Left colon (tissue), 2 donors: ENCODE measurements around the gene UXS1. TPM values are rescaled to one million over a fixed set of nuclear protein-coding genes. Genes with fewer than 3 reads are reported as not detected.
"Not testable (repeated sequence)": the region's sequence is repeated elsewhere in the genome, so short reads cannot be mapped to it uniquely, and the experiment has no call there.

Source experiments
- ATAC-seq: fragments of 200-7000 bp; cut with Tn5 transposase; one replicate; pipeline ENCODE4 v1.9.1; 2020; ENCODE audit warnings: mild to moderate bottlenecking, moderate library complexity
- DNase-seq, 2 donors: peaks; one replicate each; pipeline ENCODE4 v3.0.0-alpha.2; 2020
- intact Hi-C, 2 donors: fragments of 100-400 bp; cut with DNase I in 1 of 2; cut with micrococcal nuclease in 1 of 2; formaldehyde crosslinking; loops; one replicate each; pipeline versions ENCODE4 v1.11.2 to v1.14.0; 2022; cut with DNase I, micrococcal nuclease
- total RNA-seq, 2 donors: library from RNA; stranded (reverse); fragmentation: NEBNext Ultra II Directional; extraction: Animal tissue kit (Norgen Biotek cat#: 25700); gene quantifications; one replicate each; pipeline ENCODE4 v1.2.1, GENCODE V29; 2021
- donor health status: DM: no; HTN: no; CAD: no.
- donor health status: DM: yes; HTN: yes; CAD: no.

The UXS1 gene
- total RNA-seq, 2 donors from 2014 or later: 32.2 to 35.5 TPM

DNA sequence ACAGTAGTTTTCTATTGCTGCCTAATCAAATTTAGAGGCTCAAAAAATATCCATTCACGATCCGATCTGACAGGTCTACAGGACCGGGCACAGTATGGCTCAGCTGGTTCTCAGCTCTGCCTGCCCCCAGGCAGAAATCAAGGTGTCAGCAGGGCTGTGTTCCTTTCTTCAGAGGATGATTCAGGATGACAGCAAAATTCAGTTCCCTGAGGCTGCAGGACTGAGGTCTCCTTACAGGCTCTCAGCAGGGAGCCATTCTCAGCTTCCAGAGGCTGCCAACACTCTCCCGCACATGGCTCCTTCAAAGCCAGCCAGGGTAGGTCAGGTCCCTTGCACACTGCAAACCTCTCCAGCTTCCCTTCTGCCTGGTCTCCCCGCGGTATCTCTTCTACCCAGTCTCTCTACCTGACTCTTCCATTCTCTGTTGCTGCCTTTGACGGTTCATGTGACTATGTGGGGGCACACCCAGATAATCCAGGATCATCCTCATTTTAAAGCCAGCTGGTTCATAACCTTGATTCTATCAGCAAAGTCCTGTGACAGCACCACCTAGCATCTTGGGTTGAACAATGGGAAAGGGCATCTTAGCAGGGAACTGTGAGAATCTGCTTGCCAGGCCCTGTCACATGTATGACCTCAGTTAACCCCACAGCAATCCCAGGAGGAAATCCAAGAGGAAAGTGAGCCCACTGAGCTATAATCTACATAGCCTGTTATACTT, 50.4 kb downstream of the UXS1 start:
- DNase-seq (no peak), ATAC-seq (no peak)
- intact Hi-C loops: no loop called here

- intact Hi-C loops: no loop called here
- DNase-seq (no peak), ATAC-seq (no peak)
These were observed 51.4 kb downstream of the UXS1 start for GRCh38 chr2:106142683-106143082.

DNA sequence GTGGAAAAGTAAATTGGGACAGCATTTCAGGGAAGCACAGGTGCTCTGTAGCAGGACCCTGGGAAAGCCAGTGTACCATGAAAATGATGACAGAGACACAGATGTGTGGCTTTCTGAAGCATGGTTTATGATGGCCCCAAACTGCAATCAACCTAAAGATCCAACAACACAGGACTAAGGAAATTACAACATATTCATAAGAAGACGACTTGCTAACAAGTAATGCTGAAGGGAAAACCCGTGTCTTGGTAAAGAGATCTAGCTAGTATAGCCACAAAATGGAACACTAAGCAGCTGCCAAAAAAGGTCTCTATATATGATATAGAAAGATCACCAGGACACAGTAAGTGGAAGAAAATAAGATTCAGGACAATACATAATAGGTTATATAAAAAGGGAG, 53.2 kb downstream of the UXS1 start:
- no peak for DNase-seq
- intact Hi-C loops: no loop called here
- no peak for ATAC-seq

GRCh38 chr2:106140113-106140512, 54.0 kb downstream of the UXS1 start:
- no peak for DNase-seq
- ATAC-seq: no peak
- intact Hi-C loops: no loop called here

- ATAC-seq: peak; percentile 94
- no peak for DNase-seq
- intact Hi-C loops: no loop called here
These were observed 54.7 kb downstream of the UXS1 start for GRCh38 chr2:106139238-106139935.

DNA sequence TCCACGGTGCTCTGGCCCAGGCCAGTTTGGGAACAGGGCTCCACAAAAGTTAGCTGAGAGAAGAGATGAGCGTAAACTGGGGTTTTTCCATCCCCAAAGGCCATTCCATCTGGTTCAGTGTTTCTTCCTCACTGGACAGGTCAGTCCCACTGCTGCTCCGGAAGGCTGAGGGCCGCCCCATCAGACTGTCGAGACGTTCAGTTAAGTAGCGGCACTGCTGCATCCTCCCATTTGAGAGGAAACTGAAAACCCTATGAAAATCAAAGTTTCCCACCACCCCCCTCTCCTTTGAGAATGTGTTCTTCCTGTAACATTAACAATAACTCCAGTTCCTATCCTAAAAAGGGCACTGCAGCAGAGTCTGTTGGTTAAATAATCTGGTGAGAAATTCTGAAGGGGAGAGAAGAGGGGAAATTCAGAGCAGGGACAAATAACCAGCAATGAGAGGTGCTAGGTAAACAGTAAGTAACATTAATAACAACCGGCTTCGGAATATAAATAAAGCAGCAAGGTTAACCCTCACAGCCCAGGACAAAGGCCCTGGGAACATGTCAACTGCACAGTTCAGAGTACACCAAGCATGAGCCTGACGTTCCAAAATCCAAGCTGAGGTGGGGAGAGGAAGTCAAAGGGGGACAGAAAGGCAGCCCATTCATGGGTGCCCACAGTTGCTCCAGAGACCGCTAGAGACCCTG, 55.4 kb downstream of the UXS1 start:
- intact Hi-C loops: no loop called here
- no peak for DNase-seq
- peak; percentile 74 for ATAC-seq

- ATAC-seq: no peak
- no peak for DNase-seq
- intact Hi-C loops: no loop called here
These were observed 56.2 kb downstream of the UXS1 start for GRCh38 chr2:106137731-106138521.

DNA sequence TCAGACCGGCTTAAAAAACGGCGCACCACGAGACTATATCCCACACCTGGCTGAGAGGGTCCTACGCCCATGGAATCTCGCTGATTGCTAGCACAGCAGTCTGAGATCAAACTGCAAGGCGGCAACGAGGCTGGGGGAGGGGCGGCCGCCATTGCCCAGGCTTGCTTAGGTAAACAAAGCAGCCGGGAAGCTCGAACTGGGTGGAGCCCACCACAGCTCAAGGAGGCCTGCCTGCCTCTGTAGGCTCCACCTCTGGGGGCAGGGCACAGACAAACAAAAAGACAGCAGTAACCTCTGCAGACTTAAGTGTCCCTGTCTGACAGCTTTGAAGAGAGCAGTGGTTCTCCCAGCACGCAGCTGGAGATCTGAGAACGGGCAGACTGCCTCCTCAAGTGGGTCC, 62.9 kb downstream of the UXS1 start:
- intact Hi-C loops, ATAC-seq, DNase-seq: not testable (repeated sequence)

GRCh38 chr2:106130251-106130998, 63.7 kb downstream of the UXS1 start:
- ATAC-seq (peak; percentile 60), DNase-seq (peak in 1 of 2 donors; percentile 34)
- intact Hi-C loops: no loop called here

DNA sequence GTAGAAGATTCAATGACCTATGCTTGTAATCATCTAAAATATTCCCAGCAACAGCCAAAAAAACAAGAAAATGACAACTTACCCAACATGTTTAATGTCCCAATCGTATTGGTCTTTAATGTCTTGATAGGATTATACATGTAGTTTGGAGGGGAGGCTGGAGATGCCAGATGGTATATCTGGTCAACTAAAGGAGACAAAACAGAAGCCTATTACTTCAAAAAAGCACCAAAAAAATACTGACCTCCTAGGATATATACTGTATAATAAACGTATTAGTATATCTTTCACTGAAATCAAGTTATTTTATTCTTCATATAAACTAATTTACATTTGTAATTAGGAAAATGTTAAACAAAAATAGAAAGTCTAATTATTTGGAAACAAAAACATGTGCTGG, 64.5 kb downstream of the UXS1 start:
- DNase-seq (no peak), ATAC-seq (no peak)
- intact Hi-C loops: no loop called here

DNA sequence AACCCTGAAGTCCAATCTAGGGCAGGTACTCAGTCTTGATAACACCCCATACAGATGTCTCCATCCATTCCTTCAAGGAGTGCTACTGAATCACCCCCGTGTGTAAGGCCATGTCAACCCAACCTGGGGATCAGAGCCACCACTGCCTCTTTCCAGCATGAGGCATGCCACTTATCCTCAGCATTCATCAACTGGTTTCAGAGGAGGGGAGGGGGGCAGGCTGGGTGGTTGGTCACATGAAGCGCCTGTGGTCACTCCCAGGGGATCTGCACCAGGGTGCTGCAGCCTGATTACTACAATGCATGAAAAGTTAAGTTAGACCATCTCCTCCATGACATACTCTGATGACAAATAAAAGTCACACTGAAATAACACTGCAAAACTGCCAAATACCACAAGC, 65.0 kb downstream of the UXS1 start:
- no peak for DNase-seq
- intact Hi-C loops: no loop called here
- no peak for ATAC-seq

- intact Hi-C loops: no loop called here
- DNase-seq (no peak), ATAC-seq (no peak)
These were observed 66.3 kb downstream of the UXS1 start for GRCh38 chr2:106127776-106128268.

DNA sequence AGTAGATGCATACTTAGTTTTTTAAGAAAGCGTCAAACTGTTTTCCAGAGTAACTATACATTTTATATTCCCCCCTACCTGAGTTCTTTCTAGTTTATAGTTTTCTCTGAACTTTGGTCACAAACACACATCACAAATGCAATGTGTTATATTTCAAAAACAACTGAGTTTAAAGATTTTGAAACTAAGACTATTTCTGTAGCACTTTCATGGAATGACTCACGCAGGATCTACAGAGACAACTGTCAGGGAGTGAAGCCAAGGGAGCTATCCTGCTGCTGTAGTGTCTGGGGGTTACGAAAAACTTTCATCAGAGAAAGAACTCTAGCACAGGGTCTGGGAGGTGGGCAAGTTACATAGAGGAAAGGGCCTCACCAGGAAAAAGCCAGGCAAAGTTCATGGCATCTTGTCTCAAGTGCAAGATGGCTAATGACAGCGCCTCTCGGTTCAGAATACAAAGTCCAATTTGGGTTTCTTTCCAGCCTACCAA, 66.8 kb downstream of the UXS1 start:
- DNase-seq: no peak
- peak; percentile 35 for ATAC-seq

GRCh38 chr2:106126705-106127281, 67.3 kb downstream of the UXS1 start:
- no peak for DNase-seq
- peak; percentile 89 for ATAC-seq
- intact Hi-C loops: no loop called here

More for the DNA sequence above, 66.8 kb downstream of the UXS1 start:
- intact Hi-C loops: no loop called here

- ATAC-seq (no peak), DNase-seq (no peak)
- intact Hi-C loops: no loop called here
These were observed 67.8 kb downstream of the UXS1 start for GRCh38 chr2:106126295-106126694.

DNA sequence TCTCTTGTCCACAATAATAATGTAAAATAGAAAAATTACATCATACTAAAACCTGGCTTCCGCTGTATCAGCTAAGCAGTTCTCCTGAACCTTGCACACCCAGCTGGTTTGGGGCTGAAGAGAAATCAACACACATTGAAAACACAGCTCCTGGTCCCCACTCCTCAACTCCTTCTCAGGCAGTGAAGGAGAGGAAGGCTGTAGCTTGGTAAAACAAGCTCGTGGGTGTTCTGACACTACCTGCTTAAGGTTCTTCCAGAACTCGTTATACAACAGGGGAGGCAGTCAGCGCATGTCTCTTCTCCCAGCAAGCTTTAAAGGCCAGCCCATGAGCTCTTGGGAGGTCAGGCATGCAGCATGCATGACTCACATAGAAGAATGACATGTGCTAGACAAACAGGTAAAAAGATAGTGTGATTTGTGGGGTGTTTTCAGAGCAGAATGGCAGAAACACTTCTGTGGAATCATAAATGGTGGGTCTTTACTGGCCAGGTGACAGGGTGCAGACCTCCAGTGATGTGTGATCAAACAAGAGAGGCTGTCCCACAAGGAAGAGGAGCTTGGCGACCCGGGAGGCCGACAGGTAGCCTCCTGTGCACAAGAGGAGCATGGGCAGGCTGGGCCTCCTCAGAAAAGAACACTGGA, 69.1 kb downstream of the UXS1 start:
- intact Hi-C loops: no loop called here
- DNase-seq: no peak
- ATAC-seq: no peak

DNA sequence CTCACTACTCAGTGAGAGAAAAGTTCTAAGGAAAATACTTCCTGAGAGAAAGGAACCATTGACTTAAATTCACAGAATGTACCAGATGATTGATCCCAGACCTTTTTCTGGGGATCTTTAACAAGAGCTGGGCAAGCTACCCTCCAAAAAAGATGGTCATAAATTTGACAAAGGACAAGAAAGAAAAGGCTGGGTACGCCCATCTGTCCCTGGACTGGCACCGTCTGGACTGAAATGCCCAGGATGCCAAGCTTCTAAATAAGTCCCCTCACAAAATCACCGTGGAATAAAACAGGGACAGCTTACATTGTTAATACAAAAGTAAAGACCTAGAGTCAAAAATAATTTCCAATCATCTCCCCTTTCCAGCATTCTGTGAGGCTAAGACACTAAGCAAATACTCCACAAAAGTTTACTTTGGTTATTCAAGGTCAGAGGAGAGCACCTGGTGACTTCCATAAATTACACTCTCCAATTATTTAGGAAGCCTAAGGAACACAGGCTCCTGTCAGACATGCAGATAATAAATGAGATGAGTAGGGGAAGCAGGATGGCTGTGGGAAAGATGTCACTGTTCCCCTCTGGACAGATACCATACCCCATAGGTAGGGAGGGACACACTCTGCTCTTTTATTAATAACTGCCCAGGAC, 69.9 kb downstream of the UXS1 start:
- ATAC-seq (no peak), DNase-seq (no peak)
- intact Hi-C loops: no loop called here
